ENCODE data around the gene HECTD3.
"Not testable (repeated sequence)": the region's sequence is repeated elsewhere in the genome, so short reads cannot be mapped to it uniquely, and the experiment has no call there.

The HECTD3 gene

GRCh38 chr1:45014321-45015028 lies 3.4 kb upstream of the HECTD3 start:
- peak; percentile 41 for DNase-seq (ENCODE audit: low read depth)

GRCh38 chr1:45013551-45014209 lies 2.6 kb upstream of the HECTD3 start:
- DNase-seq (ENCODE audit: low read depth): no peak

- no peak for DNase-seq (ENCODE audit: low read depth)
Measured at GRCh38 chr1:45012639-45013278, 1.6 kb upstream of the HECTD3 start.

GRCh38 chr1:45011837-45012638 lies 914 bp upstream of the HECTD3 start, which contains the start of gene UROD:
UROD (plus strand) TSS chr1:45012254; CDS start chr1:45012266, 12 bp downstream.
- DNase-seq (ENCODE audit: low read depth): peak; percentile 73

GRCh38 chr1:45009956-45010854 lies 919 bp downstream of the HECTD3 start:
- DNase-seq (ENCODE audit: low read depth): no peak

- no peak for DNase-seq (ENCODE audit: low read depth)
Measured at GRCh38 chr1:45009296-45009865, 1.7 kb downstream of the HECTD3 start.

GRCh38 chr1:45008516-45008915 lies 2.6 kb downstream of the HECTD3 start:
- DNase-seq (ENCODE audit: low read depth): no peak

GRCh38 chr1:45008076-45008475 lies 3.0 kb downstream of the HECTD3 start:
- DNase-seq (ENCODE audit: low read depth): no peak

GRCh38 chr1:45007311-45007710 lies 3.8 kb downstream of the HECTD3 start:
- no peak for DNase-seq (ENCODE audit: low read depth)

- DNase-seq (ENCODE audit: low read depth): no peak
Measured at GRCh38 chr1:45005761-45006160, 5.4 kb downstream of the HECTD3 start.

- DNase-seq (ENCODE audit: low read depth): no peak
Measured at GRCh38 chr1:45004281-45004920, 6.7 kb downstream of the HECTD3 start.

- DNase-seq (ENCODE audit: low read depth): no peak
Measured at GRCh38 chr1:45003741-45004140, 7.4 kb downstream of the HECTD3 start.

- DNase-seq (ENCODE audit: low read depth): no peak
Measured at GRCh38 chr1:45002650-45003645, 8.2 kb downstream of the HECTD3 start.

GRCh38 chr1:45001576-45001975 lies 9.5 kb downstream of the HECTD3 start:
- not testable (repeated sequence) for DNase-seq (ENCODE audit: low read depth)

- no peak for DNase-seq (ENCODE audit: low read depth)
Measured at GRCh38 chr1:45001011-45001481, 10.1 kb downstream of the HECTD3 start.

GRCh38 chr1:44999232-44999631 lies 11.9 kb downstream of the HECTD3 start:
- no peak for DNase-seq (ENCODE audit: low read depth)

GRCh38 chr1:44995467-44996238 lies 15.5 kb downstream of the HECTD3 start:
- no peak for DNase-seq (ENCODE audit: low read depth)

- DNase-seq (ENCODE audit: low read depth): no peak
Measured at GRCh38 chr1:44994309-44994898, 16.7 kb downstream of the HECTD3 start.

Measured in stimulated activated CD8-positive, alpha-beta memory T cell treated with anti-CD3 and anti-CD28 coated beads, Interleukin-12 subunit alpha, Interleukin-12 subunit beta, amount 100 ng/mL, for 4 hours (primary cell).